ENCODE results near the gene PELI2.

- TF ChIP-seq POLR2A (IDR thresholded peaks at IDR 0.05; ENCODE audit: low read length) (no peak), GATA1 (IDR thresholded peaks at IDR 0.05; ENCODE audit: low read depth, low read length) (no peak)
Measured at GRCh38 chr14:56338674-56339073, 220.5 kb downstream of the PELI2 start.
